ENCODE results near the gene CACNA1B.
"Not testable (repeated sequence)": the region's sequence is repeated elsewhere in the genome, so short reads cannot be mapped to it uniquely, and the experiment has no call there.

Gene CACNA1B

GRCh38 chr9:138149672-138150656 is 272.4 kb downstream of the CACNA1B start:
- DNase-seq (ENCODE audit: low read depth) = not testable (repeated sequence)
- peak; percentile 22 for TF ChIP-seq CTCF (conservative IDR thresholded peaks at IDR 0.05; ENCODE audit: low read length)
- H3K4me3 ChIP-seq (ENCODE audit: low read length) = peak overlapping the region; percentile 20; the same call in 1 of the 2 replicates

GRCh38 chr9:138155788-138156187 is 278.2 kb downstream of the CACNA1B start:
- DNase-seq (ENCODE audit: low read depth); H3K4me3 ChIP-seq (ENCODE audit: low read length): not testable (repeated sequence)

GRCh38 chr9:138166793-138167192 is 289.2 kb downstream of the CACNA1B start:
- DNase-seq (ENCODE audit: low read depth); H3K4me3 ChIP-seq (ENCODE audit: low read length): not testable (repeated sequence)

All from AG10803 (cell line).